Renal cortical epithelial cell (primary cell): Measurements from ENCODE around the gene IST1. TPM values are rescaled to one million over a fixed set of nuclear protein-coding genes. Genes with fewer than 3 reads are reported as not detected.
"Not testable (repeated sequence)": the region's sequence is repeated elsewhere in the genome, so short reads cannot be mapped to it uniquely, and the experiment has no call there.

Experiments used
- DNase-seq: peaks from one replicate; pipeline ENCODE4 v3.0.0-alpha.2; 2011; ENCODE audit warnings: low read depth
- total RNA-seq: library from RNA; depleted of rRNA; stranded (reverse); fragments of >200 nt; gene quantifications from 2 replicates; pipeline ENCODE4 v1.2.3, GENCODE V29; 2014

The IST1 gene
- total RNA-seq = 231 and 302 TPM in 2 replicates

- peak; percentile 86 for DNase-seq
These were observed at the start of gene IST1 for GRCh38 chr16:71894921-71895678. IST1 (plus strand) TSS chr16:71895531; CDS start chr16:71915641, 20,110 bp downstream.

GRCh38 chr16:71845639-71846430 lies 49.5 kb upstream of the IST1 start, which contains the start of gene ATXN1L:
ATXN1L (plus strand) TSS chr16:71845976; CDS start chr16:71849741, 3,765 bp downstream.
- peak; percentile 70 for DNase-seq

GRCh38 chr16:71846431-71846830 lies 48.9 kb upstream of the IST1 start:
- peak; percentile 22 for DNase-seq

- no peak for DNase-seq
These were observed 48.2 kb upstream of the IST1 start for GRCh38 chr16:71847096-71847495.

GRCh38 chr16:71848622-71849021 lies 46.7 kb upstream of the IST1 start:
- no peak for DNase-seq

GRCh38 chr16:71851746-71852145 lies 43.6 kb upstream of the IST1 start:
- DNase-seq = no peak

- DNase-seq = no peak
These were observed 43.2 kb upstream of the IST1 start for GRCh38 chr16:71852158-71852557.

GRCh38 chr16:71852561-71852960 lies 42.8 kb upstream of the IST1 start:
- DNase-seq = no peak

- no peak for DNase-seq
These were observed 41.9 kb upstream of the IST1 start for GRCh38 chr16:71853413-71853812.

GRCh38 chr16:71854369-71854948 lies 40.9 kb upstream of the IST1 start:
- DNase-seq = peak; percentile 72

GRCh38 chr16:71855937-71856662 lies 39.2 kb upstream of the IST1 start:
- no peak for DNase-seq

- no peak for DNase-seq
These were observed 35.4 kb upstream of the IST1 start for GRCh38 chr16:71859762-71860521.

GRCh38 chr16:71863995-71864394 lies 31.3 kb upstream of the IST1 start:
- no peak for DNase-seq

- no peak for DNase-seq
These were observed 30.0 kb upstream of the IST1 start for GRCh38 chr16:71865173-71865863.

GRCh38 chr16:71867175-71867574 lies 28.2 kb upstream of the IST1 start:
- DNase-seq = not testable (repeated sequence)

- DNase-seq = no peak
These were observed 27.4 kb upstream of the IST1 start for GRCh38 chr16:71867939-71868338.

GRCh38 chr16:71869089-71869488 lies 26.2 kb upstream of the IST1 start:
- DNase-seq = no peak

- no peak for DNase-seq
These were observed 24.5 kb upstream of the IST1 start for GRCh38 chr16:71870818-71871217.

- DNase-seq = no peak
These were observed 22.1 kb upstream of the IST1 start for GRCh38 chr16:71873199-71873598.

- DNase-seq = no peak
These were observed 16.4 kb upstream of the IST1 start for GRCh38 chr16:71878911-71879310.

GRCh38 chr16:71880176-71880575 lies 15.2 kb upstream of the IST1 start:
- no peak for DNase-seq
